HG02885 (cell line): Measurements from ENCODE around the gene PTPRG.

Source experiments
- ATAC-seq: cut with Tn5 transposase; IDR thresholded peaks from one replicate; pipeline ENCODE4 v1.9.1; 2021; ENCODE audit warnings: mild to moderate bottlenecking; ENCODE audit not compliant: unreplicated experiment, poor library complexity

PTPRG gene

GRCh38 chr3:62145086-62145757 lies 583.9 kb downstream of the PTPRG start:
- no peak for ATAC-seq

- ATAC-seq, result no peak
These were observed 588.2 kb downstream of the PTPRG start for GRCh38 chr3:62149539-62149938.

- ATAC-seq, result no peak
These were observed 588.6 kb downstream of the PTPRG start for GRCh38 chr3:62149962-62150361.

GRCh38 chr3:62151591-62151990 lies 590.2 kb downstream of the PTPRG start:
- no peak for ATAC-seq

GRCh38 chr3:62153231-62153630 lies 591.9 kb downstream of the PTPRG start:
- no peak for ATAC-seq

- no peak for ATAC-seq
These were observed 593.2 kb downstream of the PTPRG start for GRCh38 chr3:62154457-62155148.

- ATAC-seq, result no peak
These were observed 597.8 kb downstream of the PTPRG start for GRCh38 chr3:62159056-62159708.

GRCh38 chr3:62159709-62160092 lies 598.3 kb downstream of the PTPRG start:
- no peak for ATAC-seq

GRCh38 chr3:62161371-62161770 lies 600.0 kb downstream of the PTPRG start:
- ATAC-seq, result no peak

GRCh38 chr3:62164196-62164595 lies 602.8 kb downstream of the PTPRG start:
- no peak for ATAC-seq

- no peak for ATAC-seq
These were observed 603.4 kb downstream of the PTPRG start for GRCh38 chr3:62164746-62165145.

GRCh38 chr3:62167566-62168262 lies 606.3 kb downstream of the PTPRG start:
- no peak for ATAC-seq

GRCh38 chr3:62168356-62168755 lies 607.0 kb downstream of the PTPRG start:
- ATAC-seq, result no peak

- no peak for ATAC-seq
These were observed 608.7 kb downstream of the PTPRG start for GRCh38 chr3:62169906-62170660.

- ATAC-seq, result no peak
These were observed 610.4 kb downstream of the PTPRG start for GRCh38 chr3:62171789-62172188.

GRCh38 chr3:62172199-62172598 lies 610.8 kb downstream of the PTPRG start:
- no peak for ATAC-seq

- ATAC-seq, result no peak
These were observed 612.7 kb downstream of the PTPRG start for GRCh38 chr3:62173939-62174515.

GRCh38 chr3:62175161-62175560 lies 613.8 kb downstream of the PTPRG start:
- ATAC-seq, result no peak

GRCh38 chr3:62178032-62178431 lies 616.7 kb downstream of the PTPRG start:
- no peak for ATAC-seq
